SJSA1 (cell line): Measurements from ENCODE around the gene HOXB3. TPM values are rescaled to one million over a fixed set of nuclear protein-coding genes. Genes with fewer than 3 reads are reported as not detected.

Source experiments
- DNase-seq, 2 experiments: peaks; one replicate each; pipeline ENCODE4 v3.0.0-alpha.2; 2015 to 2020; ENCODE audit warnings: low spot score in 2 of 2, low read depth in 1 of 2
- H3K27ac ChIP-seq: fragments of 250-450 bp; sonication (Bioruptor Pico); 2 replicates; pipeline ENCODE4 v1.5.1; 2020; ENCODE audit warnings: mild to moderate bottlenecking, moderate library complexity
- H3K27me3 ChIP-seq: fragments of 250-450 bp; sonication (Bioruptor Pico); replicated peaks from 2 replicates; pipeline ENCODE4 v1.5.1; 2020; ENCODE audit warnings: mild to moderate bottlenecking, moderate library complexity
- H3K36me3 ChIP-seq: fragments of 250-450 bp; sonication (Bioruptor Pico); 2 replicates; pipeline ENCODE4 v1.5.1; 2020; ENCODE audit warnings: mild to moderate bottlenecking
- H3K4me1 ChIP-seq: fragments of 250-450 bp; sonication (Bioruptor Pico); replicated peaks from 2 replicates; pipeline ENCODE4 v1.6.1; 2021; ENCODE audit warnings: mild to moderate bottlenecking
- H3K4me3 ChIP-seq: fragments of 250-450 bp; sonication (Bioruptor Pico); 2 replicates; pipeline ENCODE4 v1.5.1; 2020; ENCODE audit warnings: mild to moderate bottlenecking
- H3K9me3 ChIP-seq: fragments of 250-450 bp; sonication (Bioruptor Pico); replicated peaks from 2 replicates; pipeline ENCODE4 v1.5.1; 2020; ENCODE audit warnings: mild to moderate bottlenecking
- total RNA-seq: library from RNA; depleted of rRNA; stranded (reverse); fragments of >200 nt; shearing (Covaris generic); gene quantifications from 2 replicates; pipeline ENCODE4 v1.2.3, GENCODE V29; 2014

HOXB3 gene
- total RNA-seq, 1 experiment from 2014 or later = 5.2 TPM

DNA sequence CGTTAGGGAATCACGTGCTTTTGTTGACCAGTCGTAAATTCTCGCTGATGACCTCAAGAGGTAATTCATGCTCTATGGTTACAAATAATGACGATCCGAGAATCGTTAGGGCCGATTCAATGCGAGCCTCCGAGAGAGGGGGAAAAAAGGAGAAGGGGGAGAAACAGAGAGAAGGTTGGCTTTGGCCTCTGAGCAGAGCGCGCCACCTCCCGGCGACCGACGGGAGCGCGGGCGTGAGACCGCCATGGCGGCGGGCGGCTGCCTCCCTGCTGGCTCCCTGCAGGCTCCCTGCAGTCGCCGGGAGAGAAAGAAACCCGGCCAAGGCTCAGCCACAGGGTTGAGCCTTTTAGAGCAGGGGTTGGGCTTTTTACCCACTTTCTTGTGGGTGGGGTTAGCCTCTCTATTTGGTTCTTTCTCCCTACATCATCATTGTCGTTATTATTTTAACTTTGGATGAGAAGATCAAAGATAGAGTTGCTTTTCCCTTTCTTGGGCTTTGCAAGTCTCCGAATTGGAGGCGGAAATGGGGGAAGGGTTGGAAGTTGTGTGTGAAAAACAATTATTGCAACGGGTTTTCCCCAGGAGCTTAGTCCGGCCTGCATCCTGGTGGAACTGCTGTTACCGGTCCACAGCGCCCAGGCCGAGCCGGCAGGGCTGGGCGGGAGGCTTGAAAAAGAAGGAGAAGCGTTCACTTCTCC, 3.9 kb upstream of the HOXB3 start:
- Histone ChIP-seq H3K9me3 (no peaks in the 10 kb centered on the region), H3K4me1 (peaks cover 26% of the 10 kb centered on the region), H3K4me3 (peak overlapping the region; percentile 24), H3K27me3 (peaks cover 7% of the 10 kb centered on the region), H3K36me3 (peaks cover 11% of the 10 kb centered on the region), H3K27ac (no peak overlapping the region)
- DNase-seq = peak; percentile 79 to 85

DNA sequence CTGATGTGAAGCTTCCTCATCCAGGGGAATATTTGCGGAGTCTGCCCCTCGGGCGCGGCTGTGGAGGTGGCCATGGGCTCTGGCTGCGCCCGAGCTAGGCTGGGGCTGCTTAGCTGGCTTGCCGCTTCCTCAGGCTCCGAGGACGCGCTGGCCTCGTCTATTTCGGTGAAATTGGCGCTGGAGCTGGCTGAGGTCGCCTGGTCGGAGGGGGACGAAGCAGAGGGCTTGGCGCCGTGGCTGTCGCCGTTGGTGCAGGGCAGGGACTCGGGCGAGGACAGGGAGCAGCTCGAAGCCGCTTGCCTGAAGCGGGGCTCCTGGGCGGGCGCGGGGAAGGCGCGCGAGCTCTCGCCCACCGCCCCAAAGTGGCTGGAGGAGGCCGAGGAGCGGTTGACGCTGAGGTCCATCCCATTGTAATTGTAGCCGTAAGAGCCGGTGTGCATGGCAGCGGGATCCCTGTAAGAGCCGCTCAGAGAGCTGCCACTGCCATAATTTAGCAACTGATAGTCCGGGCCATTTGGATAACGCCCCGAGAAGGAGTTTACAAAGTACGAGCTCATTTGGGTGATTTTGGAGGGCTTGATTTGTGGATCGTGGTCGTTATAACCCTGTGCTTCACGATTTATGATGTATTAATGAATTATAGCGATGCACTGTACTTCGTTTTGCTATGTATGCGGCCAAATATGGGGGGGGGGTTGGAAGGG, 3.2 kb upstream of the HOXB3 start, which contains the start of gene HOXB5:
TSS of gene HOXB5 (minus strand) at position 654 of the 704 bp plus-strand sequence. CDS start at position 557, 97 bp downstream.
- H3K27me3 ChIP-seq = no peaks in the 10 kb centered on the region; the same call in 1 of the 2 replicates
- H3K4me1 ChIP-seq = peaks cover 21% of the 10 kb centered on the region
- no peaks in the 10 kb centered on the region for H3K9me3 ChIP-seq
- DNase-seq = no peak
- H3K27ac ChIP-seq = no peak within 1 kb of the TSS
- H3K36me3 ChIP-seq = peaks cover 11% of the 10 kb centered on the region
- H3K4me3 ChIP-seq = peak within 1 kb of the TSS; percentile 24

DNA sequence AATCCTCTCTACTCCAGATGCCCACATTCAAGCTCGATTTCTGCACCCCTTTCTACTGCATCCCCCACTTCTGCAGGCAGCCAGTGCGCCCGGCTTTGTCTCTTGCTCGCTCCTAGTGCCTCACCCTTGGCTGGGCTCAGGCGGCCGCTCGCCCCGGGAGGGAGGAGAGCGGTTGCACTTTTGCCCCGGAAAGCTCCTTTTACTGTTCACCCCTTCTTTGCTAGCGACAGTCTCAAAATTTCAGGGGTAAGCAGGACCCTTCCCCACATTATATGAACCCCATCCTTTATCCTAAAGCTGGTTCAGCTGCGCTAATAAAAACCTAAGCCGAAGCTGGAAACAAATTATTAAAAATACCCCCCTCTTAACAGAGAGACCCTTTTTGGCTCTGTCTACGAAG, 2.5 kb upstream of the HOXB3 start:
- no peak for DNase-seq
- Histone ChIP-seq H3K4me1 (peaks cover 21% of the 10 kb centered on the region), H3K27ac (no peak overlapping the region), H3K27me3 (no peaks in the 10 kb centered on the region), H3K36me3 (peaks cover 11% of the 10 kb centered on the region), H3K9me3 (no peaks in the 10 kb centered on the region), H3K4me3 (no peak overlapping the region)

DNA sequence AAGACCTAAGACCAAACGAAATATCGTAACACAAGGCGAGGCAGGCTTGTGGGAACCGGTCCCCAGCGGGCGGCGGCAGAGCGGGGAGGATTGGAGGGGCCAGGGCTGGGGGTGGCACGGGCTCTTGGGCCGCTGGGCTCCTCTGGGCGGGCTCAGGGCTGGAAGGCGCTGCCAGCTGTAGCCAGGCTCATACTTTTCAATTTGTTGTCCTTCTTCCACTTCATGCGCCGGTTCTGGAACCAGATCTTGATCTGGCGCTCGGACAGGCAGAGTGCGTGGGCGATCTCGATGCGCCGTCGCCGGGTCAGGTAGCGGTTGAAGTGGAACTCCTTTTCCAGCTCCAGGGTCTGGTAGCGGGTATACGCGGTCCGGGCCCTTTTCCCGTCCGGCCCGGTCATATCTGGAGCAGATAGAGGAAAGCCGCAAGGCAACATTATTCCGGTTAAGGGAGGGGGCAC, 2.0 kb upstream of the HOXB3 start:
- no peak for DNase-seq
- H3K4me3 ChIP-seq = no peak overlapping the region

DNA sequence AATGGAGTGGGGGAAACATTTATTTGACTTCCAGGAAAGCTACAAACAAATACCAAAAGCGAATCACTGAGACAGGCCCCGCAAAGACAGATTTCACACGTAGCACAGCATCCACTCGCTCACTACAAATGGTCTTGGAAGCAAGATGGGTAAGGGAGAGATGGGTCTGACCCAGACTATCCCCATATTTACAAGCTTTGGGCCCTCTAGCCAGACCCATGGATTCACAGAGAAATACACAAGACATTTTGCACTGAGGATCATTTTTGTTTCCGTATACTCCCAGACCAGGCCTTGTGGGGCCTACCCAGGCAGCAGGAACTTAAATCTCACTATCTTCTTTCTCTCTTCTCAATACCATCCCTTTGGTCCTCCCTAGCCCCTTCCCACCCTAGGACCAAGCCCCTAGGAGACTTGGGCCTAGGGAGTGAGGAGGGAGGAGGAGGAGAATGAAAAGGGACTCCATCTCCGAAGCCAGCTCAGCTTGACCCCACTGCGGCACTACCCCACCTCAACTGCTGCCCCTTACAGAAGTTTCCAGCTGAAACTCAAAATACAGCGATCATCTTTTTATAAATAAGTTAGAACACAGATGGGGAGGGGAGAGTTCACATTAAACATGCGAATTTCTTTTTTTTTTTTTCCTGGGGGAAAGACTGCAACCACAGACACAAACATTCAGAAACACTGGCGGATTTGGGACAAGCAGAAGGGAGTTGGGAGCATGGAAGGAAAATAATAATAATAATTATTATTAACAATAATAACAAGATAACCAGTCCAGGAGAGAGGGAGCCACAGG, 1.4 kb upstream of the HOXB3 start:
- peaks cover 22% of the 10 kb centered on the region for H3K4me1 ChIP-seq
- H3K9me3 ChIP-seq = no peaks in the 10 kb centered on the region
- no peaks in the 10 kb centered on the region for H3K27me3 ChIP-seq
- H3K36me3 ChIP-seq = peaks cover 9% of the 10 kb centered on the region
- H3K4me3 ChIP-seq = no peak overlapping the region
- H3K27ac ChIP-seq = no peak overlapping the region
- DNase-seq = no peak

More for the DNA sequence above, 2.0 kb upstream of the HOXB3 start:
- H3K27me3 ChIP-seq = no peaks in the 10 kb centered on the region
- peaks cover 21% of the 10 kb centered on the region for H3K4me1 ChIP-seq
- peaks cover 11% of the 10 kb centered on the region for H3K36me3 ChIP-seq
- H3K9me3 ChIP-seq = no peaks in the 10 kb centered on the region
- H3K27ac ChIP-seq = no peak overlapping the region

DNA sequence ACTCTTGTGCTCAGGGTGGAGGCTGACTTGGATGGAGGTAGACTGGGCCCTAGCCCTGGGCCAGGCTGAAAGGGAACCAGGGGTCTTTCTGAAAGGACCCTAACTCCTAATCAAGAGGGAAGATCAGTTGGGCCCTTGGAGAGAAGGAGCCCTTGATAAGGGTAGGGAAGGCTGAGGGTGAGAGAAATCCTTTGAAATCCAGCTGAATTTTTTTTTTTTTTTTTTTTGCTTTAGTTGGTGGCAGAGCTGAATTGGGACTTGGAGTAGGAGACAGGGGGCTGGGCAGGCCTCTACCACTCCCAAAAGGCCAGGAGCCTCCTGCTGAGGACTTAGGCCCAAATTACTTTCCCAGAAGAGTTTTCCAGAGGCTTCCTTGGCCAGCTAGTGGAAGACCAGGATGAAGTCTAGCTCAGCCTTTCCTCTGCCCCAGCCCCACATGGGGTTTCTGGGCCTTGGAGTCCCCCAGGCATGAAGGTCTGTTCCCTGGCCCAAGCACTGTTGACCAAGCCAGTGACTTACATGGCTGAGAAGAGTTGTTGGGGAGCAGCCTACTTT, 643 bp upstream of the HOXB3 start:
- Histone ChIP-seq H3K4me1 (peaks cover 28% of the 10 kb centered on the region), H3K4me3 (no peak overlapping the region), H3K27ac (no peak overlapping the region), H3K9me3 (no peaks in the 10 kb centered on the region), H3K36me3 (peaks cover 4% of the 10 kb centered on the region; the same call in 1 of the 2 replicates), H3K27me3 (no peaks in the 10 kb centered on the region)
- no peak for DNase-seq

DNA sequence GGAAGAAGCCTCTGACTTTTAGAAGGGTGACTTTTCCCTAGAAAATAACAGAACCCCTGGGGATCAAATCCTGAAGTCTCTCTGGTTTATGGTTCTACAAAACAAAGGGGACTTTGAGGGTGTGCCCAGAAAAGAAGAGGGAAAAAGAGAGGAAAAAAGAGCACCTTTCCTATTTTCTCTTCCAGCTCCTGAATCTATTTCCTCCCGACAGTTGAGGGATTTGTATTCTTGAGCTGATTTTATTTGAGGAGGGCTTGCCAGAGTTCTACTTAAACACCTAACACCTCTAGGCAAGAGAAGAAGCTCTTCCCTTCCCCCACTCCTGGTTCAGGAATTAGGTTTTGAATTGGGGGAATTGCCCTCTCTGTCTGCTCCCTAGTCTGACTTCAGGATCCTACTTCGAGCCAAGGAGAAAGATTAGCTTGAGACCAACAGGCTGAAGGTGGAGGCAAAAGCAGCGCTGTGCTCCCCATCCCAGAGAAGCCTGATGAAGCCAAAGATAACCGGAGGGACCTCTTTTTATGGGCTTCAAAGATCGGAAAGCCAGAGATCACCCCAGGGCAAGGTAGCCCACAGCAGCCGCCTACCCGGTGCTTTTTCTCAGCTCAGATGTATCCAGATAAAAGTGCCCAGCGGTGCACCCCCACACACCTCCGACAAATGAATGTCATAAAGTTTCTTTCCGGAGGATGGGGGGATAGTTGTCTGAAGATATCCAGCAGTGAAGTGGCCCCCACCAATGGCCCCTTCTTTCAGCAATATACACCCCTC, 796 bp downstream of the HOXB3 start:
- no peaks in the 10 kb centered on the region for H3K27me3 ChIP-seq
- no peaks in the 10 kb centered on the region for H3K9me3 ChIP-seq
- no peak for DNase-seq
- H3K4me1 ChIP-seq = peaks cover 32% of the 10 kb centered on the region
- 0 out of 2 replicates have a peak, but pooled peaks cover 4% of the 10 kb centered on the region for H3K36me3 ChIP-seq
- no peak overlapping the region for H3K27ac ChIP-seq
- no peak overlapping the region for H3K4me3 ChIP-seq

DNA sequence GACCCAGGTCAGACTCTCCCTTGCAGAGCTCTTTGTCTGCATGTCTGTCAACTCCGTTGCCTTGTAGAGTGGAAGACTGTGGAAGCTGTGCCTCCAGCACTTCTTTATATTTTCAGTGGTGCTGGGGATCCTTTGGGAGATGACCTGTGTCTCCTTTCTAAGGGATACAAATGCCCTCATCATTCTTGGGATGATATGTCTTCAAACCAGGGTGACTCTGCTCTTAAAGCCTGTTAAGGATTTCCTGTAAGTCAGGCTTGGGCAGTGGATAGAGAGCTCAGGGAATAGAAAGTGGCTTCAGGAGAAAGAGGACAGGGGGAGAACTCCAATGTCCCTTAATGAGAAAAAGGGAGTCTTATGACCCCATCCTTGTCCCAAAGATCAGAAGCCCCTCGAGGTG, 1.5 kb downstream of the HOXB3 start:
- Histone ChIP-seq H3K9me3 (no peaks in the 10 kb centered on the region), H3K27me3 (no peaks in the 10 kb centered on the region), H3K4me1 (peaks cover 28% of the 10 kb centered on the region), H3K36me3 (0 out of 2 replicates have a peak, but pooled peaks cover 4% of the 10 kb centered on the region), H3K27ac (no peak overlapping the region), H3K4me3 (no peak overlapping the region)
- no peak for DNase-seq

DNA sequence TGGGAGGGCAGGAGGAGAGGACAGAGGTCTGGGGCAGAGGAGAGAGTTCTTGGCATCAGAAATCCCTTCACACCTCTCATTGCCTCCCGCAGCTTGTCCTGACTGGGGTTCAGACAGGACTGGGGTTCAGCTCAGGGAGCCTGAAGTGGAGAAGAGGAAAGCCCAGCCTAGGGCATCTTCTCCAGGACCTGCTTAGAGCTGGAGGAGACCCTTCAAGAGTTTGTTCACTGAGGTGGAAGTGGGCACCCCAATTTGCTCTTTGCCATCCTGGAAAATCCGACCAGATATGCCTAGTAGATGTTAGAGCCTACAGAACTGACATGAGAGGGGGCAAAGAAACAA, 2.0 kb downstream of the HOXB3 start:
- H3K27ac ChIP-seq = no peak overlapping the region
- H3K4me1 ChIP-seq = peaks cover 23% of the 10 kb centered on the region
- no peak overlapping the region for H3K4me3 ChIP-seq
- H3K9me3 ChIP-seq = no peaks in the 10 kb centered on the region
- H3K27me3 ChIP-seq = no peaks in the 10 kb centered on the region
- no peak for DNase-seq
- 0 out of 2 replicates have a peak, but pooled peaks cover under 1% of the 10 kb centered on the region for H3K36me3 ChIP-seq

DNA sequence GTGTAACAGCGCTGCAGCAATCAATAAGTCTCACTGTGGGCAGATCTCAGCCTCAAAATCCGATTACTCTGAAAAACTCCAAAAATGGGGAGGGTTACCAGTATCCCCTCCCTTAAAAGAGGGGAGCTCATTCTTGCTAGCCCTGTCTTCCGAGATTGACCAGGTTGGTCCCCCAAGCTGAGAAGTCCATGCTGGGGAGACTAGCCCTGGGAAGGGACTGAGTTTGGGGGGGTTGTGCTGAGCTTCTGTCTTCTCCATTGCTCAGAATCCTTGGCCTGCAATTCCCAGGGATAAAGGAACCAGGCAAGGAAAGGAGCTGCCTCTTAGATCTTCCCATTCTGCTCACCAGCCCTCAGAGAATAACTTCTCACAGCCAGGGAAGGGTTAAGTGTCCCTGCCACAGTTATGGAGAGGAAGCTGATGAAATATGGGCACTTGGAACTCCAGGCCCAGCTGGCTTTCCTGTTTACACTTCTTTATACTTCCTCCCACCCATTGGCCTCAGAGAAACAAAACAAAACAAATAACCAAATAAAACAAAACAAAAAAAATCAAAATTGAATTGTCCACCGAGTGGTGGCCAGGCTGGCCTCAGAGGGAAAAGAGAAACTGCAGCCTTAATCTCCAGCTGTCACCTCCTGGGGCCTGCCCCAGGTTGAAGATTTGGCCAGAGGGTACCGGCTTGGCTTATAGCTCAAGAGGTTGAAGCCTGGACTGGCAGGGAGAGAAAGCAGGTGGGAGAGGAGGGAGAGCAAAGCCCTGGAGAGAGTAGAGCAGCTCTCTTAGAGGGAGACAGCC, 2.6 kb downstream of the HOXB3 start:
- H3K36me3 ChIP-seq = no peaks in the 10 kb centered on the region
- H3K9me3 ChIP-seq = no peaks in the 10 kb centered on the region
- H3K27ac ChIP-seq = no peak overlapping the region
- no peaks in the 10 kb centered on the region for H3K27me3 ChIP-seq
- DNase-seq = no peak
- peaks cover 22% of the 10 kb centered on the region for H3K4me1 ChIP-seq
- no peak overlapping the region for H3K4me3 ChIP-seq

DNA sequence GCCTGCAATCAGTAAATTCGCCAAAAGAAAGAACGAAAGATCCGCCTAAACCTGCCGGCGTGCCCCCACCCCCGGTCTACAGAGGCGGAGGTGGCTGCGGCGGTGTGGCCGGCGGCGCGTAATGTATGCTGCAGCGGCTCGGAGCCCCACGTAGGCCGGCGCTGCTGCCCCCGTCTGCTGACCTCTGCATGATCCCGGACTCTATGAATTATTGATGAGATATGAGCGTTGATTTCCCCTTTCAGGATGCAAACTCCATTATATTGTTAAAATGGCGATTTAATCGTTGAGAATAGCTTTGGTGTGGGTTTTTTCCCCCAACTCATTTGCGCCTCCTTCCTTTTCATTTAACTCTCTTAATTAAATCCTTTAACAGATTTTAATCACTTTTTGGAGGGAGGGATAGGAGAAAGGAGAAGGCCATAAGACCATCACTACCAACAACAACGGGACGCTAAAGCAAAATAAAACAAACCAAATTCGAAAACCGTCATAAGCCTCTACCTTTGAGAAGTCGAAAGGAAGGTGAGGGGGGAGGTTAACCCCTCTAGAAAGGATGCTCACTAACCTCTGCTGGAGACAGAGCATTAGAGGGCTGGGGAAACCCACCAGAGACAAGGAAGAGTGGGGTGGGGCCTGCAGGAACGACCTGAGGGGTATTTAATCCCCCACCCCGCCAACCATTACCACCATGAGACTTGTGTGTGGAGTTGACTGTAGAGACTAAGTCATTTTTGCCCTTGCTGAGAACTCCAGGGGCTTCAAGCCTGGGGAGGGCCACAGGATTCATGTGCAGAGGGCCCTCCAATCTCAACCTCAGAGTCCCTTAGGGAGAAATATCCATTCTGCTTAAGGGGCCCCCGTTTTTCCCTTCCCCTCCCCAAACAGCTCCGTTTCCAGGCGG, 3.4 kb downstream of the HOXB3 start:
- Histone ChIP-seq H3K27ac (no peak overlapping the region), H3K4me1 (peaks cover 22% of the 10 kb centered on the region), H3K27me3 (no peaks in the 10 kb centered on the region), H3K4me3 (no peak overlapping the region), H3K9me3 (no peaks in the 10 kb centered on the region), H3K36me3 (no peaks in the 10 kb centered on the region)
- no peak for DNase-seq
